Left hindlimb (tissue), 1 donor: ENCODE measurements around the gene CLTB.

Experiments used
- DNase-seq: peaks from one replicate; pipeline ENCODE4 v3.0.0-alpha.2; 2018

The CLTB gene

DNA sequence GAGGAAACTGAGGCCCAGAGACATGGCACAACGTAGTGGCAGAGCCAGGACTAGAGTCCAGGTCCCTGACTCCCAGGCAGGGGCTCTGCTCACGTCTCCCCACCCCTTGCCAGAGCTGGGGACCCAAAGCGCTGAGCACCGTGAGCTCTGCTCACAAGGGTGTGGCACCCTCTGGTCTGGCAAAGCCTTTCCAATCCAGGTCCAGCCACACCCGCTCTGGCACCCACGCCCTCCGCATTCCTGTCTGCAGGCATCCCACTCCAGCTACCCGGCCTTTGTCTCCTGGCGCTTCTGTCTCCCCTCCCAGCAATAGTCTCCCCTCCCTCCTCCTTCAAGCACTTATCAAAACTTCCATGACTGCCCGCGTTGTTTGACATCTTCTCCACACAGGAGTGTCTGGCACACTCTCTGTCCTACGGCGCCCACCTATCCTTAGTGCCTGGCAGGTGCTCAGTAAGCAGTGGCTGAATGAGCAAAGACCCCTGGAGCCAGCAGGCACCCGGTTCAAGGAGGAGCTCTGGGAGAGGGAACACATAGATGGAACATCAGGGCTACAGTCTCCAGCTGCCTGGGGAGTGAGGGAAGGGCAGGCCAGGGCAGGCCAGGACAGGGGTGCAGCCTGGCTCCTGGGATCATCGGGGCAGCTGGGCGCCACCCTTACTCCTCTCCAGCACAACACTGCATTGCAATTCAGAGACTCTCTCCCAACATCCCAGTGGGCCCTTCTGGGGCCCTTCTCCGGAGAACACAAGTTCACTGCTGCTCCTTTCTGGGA, 15.8 kb downstream of the CLTB start:
- no peak for DNase-seq

DNA sequence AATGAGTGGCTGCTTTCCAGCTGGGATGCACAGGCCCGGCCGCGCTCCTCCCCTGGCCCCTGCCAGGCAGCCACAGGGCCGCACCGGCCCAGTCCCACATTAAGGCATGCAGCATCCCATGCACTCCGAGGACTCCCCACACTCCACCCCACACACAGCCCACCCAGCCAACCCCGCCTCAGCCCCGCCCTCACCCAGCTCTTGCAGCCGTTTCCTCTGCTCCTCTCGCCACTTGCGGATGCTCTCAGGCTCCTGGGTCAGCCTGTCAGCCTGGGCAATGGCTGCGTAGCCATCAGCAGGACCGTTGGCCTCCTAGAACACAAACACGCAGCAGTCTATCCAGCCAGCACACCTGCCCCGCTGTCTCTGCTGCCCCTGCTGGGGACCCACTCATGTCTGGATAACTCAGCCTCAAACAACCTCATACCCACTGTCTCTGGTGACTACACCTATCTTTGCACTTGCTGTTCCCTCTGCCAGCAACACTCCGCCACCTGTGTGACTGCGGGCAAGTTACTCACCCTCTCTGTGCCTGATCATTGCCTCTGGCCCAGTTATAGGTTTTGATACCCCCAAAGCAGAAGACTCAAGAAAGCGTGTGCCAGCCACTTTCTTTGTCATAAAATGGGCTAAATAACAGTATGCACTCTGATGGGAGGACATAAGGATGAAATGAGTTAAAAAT, 18.5 kb downstream of the CLTB start:
- no peak for DNase-seq

DNA sequence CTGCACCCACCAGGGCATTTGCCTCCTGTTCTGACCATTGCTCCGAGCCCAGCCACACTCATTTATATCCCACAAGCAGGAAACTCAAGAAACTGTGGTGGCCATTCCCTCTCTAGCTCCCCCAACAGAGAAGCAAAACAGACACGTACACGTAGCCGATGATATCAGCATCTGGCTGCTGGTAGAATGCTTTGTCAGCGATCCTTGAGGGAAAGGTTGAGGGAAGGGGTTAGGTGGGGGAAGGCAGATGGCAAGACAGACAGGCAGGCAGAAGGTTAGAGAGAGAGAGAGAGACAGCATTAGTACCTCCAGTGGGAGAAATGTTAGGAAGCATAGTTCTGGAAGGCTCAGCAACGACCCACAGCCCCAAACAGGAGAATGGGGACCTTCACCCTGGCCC, 20.0 kb downstream of the CLTB start:
- no peak for DNase-seq

DNA sequence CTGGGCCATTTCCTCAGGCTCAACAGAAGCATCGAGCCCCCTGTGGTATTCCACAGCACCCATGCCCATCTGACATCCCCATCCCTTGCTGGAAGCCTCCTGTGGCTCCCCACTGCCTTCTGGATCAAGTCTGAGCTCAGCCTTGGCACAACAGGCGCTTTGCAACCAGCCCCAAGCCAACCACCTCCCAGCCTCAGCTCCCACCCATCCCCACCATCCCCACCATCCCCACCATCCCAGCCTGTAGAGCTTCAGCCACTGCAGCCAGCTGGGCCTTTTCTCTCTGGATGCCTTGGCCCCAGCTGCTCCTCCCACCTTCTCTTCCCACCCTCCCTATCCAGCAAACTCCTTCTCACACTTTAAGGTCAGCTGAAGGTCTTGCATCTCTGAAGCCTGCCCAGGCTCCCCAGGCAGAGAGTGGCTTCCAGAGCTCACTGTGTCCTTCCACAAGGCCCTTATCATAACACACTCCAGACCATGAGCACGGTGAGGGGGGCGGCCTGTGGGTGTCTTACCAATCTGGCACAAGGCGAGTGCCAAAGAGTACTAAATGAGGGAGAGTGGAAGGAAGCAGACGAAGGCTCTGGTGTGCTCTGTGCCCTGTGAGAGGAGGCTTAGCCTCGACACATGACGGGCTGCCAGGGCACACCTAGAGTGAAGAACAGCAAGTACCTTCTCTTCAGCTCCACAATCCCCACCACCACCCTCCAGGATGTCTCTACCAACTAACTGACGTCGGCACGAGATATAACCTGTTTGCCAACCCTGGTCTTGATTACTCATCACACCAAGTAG, 21.3 kb downstream of the CLTB start:
- no peak for DNase-seq

DNA sequence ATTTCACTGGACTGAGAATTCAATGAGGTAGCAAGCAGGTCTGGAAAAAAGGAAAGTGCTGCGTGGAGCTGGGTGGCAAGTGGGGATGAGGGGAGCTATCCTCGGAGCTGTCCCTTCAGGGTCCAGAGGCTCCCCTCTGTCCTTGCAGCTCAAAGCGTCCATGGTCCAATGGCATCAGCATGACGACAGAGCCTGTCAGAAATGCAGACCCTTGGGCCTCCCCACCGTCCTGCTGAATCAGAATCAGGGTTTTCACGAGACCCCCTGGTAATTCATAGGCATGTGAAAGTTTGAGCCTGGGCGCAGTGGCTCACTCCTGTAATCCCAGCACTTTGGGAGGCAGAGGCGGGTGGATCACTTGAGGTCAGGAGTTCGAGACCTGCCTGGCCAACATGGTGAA, 22.2 kb downstream of the CLTB start:
- no peak for DNase-seq

DNA sequence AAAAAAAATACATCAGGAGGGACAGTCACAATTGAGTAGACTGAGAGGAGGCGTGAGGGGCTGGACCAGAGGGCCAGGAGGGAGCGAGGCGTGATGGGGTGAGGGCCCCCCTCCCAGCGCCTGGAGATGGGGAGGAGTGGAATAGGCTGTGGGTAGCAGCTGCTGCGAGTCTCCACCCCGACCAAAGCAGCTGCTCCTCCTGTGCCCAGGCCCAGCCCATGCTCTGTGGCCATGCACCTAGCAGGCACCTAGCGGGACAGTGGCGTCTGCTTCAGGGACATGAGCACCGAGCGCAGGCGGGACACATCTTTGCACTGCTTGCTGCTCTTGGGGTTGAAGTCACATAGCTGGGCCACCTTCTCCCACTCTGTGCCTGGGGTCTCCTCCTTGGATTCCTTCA, 23.8 kb downstream of the CLTB start:
- no peak for DNase-seq

DNA sequence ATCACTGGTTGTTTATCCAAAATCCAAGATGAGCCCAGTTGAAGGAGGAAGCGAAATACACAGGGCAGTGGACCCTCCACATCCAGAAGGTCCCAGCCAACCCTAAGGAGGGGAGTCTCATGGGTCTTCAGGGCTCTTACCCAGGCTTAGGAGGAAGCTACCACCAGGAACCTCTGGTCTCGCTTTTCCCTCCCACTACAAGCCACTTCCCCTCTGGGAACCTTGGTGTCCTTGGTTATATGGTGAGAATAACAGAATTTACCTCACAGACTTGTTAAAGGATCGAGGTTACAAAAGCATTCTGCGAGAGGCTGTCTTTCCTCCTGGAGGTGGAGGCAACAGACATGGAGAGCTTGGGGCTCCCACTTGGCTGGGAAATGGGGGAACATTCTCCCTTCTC, 24.3 kb downstream of the CLTB start:
- DNase-seq: no peak

DNA sequence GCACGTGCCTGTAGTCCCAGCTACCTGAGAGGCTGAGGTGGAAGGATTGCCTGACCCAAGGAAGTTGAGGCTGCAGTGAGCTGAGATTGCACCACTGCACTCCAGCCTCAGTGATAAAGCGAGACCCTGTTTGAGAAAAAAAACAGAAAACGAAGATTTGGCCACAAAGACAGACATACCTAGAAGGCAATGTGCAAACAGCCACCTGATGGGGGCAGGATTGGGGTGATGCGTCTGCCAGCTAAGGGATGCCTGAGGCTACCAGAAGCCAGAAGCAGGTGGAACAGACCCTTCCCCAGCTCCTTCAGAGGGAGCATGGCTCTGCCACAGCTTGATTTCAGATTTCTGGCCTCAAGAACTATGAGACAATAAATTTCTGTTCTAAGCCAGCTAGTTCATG, 24.9 kb downstream of the CLTB start:
- no peak for DNase-seq

DNA sequence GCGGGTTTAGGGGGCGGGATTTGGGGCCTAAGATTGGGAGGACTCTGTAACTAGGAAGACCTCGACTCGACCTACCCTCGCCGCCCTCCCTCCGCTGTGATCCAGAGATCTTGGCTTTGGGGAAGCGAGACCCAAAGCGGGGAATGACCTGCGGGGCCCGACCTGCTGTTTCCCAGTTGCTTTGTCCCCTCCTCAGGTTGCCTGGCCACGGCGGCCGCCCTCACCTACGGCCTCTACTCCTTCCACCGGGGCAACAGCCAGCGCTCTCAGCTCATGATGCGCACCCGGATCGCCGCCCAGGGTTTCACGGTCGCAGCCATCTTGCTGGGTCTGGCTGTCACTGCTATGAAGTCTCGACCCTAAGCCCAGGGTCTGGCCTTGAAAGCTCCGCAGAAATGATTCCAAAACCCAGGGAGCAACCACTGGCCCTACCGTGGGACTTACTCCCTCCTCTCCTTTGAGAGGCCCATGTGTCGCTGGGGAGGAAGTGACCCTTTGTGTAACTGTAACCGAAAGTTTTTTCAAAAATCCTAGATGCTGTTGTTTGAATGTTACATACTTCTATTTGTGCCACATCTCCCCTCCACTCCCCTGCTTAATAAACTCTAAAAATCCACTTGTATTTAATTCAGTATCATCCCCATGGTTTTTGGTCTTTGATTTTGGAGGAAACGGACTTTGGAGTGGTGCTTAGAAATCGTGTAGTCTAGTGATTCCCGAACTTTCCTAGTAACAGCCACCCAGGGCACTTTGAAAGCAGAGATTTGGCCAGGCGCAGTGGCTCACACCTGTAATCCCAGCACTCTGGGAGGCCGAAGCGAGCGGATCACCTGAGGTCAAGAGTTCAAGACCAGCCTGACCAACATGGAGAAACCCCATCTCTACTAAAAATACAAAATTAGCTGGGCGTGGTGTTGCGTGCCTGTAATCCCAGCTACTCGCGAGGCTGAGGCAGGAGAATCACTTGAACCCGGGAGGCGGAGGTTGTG, 26.9 kb downstream of the CLTB start:
- no peak for DNase-seq

DNA sequence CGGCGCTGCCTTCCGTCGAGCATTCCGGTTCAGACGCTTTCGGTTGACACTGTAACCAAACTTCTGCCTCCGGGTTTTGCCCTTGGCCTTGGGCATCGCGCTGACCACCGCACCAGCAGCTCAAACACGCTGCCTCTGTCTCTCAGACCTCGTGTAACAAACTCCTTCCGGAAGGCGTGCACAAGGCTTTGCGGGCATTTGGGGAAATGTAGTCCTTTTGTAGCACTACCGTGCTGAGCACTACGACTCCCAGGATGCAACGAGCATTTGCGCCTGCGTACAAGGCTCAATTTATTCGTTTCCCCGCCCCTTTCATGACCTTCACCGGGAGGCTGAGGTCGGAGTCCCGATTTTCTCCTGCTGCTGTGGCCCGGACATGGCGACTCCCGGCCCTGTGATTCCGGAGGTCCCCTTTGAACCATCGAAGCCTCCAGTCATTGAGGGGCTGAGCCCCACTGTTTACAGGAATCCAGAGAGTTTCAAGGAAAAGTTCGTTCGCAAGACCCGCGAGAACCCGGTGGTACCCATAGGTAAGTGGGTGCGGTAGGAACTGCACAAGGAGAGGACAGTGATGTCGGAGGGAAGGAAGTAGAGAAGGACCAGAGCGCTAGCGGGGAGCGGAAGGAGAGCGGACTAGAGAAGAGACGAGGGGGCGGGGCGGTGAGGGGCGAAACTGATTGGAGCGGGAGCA, 27.8 kb downstream of the CLTB start, which contains the start of the genes HIGD2A and NOP16:
Gene HIGD2A, plus strand, starts transcription at position 308 of the 691 bp plus-strand sequence. Its CDS starts 69 bp downstream, at position 377.
Gene NOP16, minus strand, starts transcription at position 155 of the 691 bp plus-strand sequence. Its CDS starts 59 bp downstream, at position 96.
- peak; percentile 99 for DNase-seq

DNA sequence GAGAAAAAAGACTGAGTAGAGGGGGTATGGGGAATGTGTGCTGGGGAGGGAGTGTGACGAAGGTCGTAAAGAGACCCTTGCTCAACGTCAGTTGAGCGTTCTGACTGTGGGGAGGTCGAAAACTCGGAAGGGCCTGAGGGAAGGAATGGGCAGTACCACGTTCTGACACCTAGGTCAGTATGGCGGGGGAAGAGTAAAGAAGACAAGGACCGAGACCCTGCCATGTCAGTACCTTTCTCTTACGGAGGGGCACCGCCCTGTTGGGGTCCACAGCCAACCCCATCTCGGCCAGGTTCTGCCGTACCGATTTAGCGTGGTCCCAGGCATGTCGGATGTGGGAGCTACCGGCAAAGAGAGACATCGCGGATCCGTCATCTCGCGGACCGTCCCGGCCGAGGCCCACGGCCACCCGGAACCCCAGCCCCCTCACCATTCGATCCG, 28.3 kb downstream of the CLTB start:
- peak; percentile 48 for DNase-seq

DNA sequence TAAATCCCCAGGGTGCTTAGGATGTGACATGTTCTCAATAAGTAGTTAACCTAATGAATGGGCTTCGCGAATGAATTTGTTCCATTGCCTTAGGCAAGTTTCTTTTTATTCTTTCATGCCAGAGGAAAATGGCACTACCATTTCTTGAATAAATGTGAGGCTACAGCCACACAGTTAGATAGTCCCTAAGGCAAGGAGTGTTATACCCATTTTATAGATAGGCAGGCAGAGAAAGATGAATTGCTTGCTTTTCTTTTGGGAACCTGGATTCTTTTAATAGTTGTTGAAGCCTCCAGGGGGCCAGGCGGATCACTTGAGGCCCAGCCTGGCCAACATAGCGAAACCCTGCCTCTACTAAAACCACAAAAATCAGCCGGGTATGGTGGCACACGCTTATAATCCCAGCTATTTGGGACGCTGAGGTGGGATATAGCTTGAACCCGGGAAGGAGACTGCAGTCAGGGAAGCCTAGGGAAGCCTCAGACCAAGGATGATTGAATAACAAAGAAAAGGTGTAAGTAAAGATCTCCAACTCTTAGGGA, 28.9 kb downstream of the CLTB start:
- DNase-seq: no peak

DNA sequence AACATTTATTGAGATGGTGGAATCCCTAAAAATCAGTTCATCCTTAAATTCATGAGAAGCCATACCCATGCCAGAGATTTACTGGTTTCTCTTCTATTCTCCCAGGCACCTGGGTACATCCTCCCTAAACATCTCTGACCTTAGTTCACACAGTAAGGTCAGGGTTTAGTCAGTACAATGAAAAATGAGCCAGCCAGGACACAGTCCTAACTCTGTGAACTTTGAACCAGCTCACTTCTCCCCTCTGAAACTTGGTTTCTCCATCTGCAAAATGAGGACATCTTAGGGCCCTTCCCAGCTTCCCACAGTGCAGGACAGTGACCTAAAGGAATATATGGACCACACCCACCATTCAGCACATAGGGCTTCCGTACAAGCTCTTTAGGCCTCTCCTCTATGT, 29.8 kb downstream of the CLTB start:
- no peak for DNase-seq

DNA sequence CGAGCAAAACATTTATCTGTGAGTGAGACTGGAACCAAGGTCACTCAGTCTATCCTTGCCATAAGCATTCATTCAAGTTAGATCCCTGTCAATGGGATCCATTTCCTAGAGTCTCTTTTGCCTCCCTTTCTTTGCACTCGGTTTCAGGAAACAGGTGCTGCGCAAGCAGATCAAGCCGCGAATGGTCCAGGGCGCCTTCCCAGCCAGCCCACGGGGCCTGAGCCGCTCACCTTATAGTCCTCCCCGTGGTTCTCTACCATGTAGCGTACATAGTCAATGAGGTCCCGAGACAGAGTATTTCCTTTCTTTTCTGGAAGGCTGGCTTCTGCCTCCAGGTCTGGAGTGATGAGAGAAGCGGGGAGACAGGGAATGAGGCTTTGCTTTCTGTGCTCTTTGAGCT, 31.3 kb downstream of the CLTB start:
- DNase-seq: no peak

DNA sequence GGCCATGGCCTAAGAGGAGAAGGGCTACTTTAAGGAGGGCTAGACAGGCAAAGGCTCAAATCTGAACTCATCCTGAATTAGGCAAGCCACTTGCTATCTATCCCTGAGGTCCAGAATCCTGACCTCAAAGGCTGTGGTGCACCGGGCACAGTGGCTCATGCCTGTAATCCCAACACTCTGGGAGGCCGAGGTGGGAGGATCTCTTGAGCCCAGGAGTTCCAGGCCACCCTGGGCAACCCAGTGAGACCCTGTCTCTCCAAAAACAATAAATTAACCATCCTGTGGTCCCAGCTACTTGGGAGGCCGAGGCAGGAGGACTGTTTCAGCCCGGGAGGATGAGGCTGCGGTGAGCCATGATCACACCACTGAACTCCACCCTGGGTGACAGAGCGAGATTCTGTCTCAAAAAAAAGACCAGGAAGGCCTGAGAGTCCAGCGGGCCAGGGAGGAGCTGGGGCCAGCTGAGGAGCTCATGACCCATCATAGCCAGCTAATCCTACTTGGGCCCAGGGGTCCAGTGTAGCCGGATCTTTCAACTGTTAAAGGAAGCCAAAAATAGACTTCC, 31.9 kb downstream of the CLTB start:
- no peak for DNase-seq

DNA sequence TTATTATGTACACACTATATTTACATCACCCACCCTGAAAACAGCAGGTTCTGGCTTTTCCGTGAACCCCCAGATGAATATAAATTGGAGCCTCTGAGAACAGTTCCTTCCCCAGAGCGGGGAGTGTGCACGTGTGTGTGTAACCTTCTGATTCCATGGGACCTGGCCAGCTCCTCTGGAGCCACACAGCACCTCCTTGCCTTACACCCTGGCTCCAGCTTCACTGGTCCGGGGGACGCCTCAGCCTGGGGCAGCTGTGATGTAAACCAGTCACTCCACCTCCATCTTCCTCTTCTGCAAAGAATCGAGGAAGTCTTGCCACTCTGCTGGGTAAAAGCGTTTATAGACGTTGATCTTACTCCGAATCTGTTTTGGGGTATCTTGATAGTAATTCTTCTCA, 32.4 kb downstream of the CLTB start:
- no peak for DNase-seq

DNA sequence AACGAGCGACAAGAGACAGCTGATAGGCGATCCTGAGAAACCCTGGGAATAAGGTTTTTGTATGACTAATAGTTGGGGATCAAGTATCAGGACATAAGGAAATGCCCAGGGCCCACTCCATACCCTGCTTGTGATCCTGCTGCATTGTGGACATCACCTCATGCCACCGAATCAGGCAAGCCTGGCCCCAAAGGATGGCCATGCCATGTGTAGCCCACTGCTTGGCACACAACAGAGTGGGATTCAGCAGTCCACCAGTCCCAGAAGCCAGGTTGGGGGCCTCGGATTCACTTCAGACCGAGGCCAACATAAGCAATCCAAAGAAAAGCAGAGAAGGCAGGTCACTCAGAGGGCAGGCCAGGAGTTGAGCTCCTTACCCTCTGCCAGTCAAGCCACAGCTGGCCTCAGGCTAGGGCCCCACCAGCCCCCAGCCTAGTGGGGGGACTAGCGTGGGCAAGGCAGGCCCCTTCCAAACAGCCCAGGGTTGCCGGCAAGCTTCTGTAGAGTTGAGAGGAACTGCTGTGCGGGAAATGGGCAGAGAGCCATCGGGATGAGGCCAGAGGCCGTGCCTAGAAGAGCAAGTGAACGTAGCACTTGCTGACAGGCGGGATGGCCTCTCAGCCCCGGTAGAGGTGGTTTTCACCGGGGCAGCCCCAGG, 33.0 kb downstream of the CLTB start:
- no peak for DNase-seq

DNA sequence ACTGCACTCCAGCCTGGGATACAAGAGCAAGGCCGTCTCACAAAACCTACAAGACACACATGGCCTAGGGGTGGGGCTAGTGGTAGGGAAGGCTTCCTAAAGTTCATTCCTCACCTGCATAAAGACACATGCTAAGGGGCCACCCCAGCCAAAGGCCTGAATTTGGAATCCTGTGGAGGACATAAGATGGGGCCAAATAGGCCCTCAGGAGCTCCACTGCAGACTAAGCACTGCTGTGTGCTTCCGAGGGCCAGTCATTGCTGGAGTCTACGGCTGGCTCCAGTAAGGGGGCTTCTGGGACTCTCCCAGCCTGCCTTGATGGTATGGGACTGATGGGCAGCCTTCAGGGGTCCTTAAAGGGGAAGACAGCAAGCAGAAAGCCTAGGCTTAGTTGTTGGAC, 33.6 kb downstream of the CLTB start:
- DNase-seq: no peak

DNA sequence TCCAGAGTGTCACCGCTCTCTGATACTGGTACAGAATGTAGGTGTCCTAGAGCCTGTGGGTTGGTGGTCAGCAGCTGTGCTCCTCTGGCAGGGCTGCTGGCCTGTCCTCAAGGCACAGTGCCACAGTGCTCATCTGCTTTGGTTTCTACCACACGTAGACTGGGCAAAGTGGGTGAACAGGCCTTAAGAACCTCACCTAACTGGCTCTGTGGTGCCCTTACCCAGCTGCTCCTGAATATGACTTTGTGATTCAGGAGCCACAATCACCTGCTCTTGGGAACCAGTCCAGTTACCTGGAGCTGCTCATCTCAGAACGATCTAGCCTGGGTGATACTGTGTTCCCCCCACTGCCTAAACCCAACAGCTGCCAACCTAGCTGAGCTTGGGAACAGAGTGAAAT, 34.4 kb downstream of the CLTB start:
- DNase-seq: no peak

DNA sequence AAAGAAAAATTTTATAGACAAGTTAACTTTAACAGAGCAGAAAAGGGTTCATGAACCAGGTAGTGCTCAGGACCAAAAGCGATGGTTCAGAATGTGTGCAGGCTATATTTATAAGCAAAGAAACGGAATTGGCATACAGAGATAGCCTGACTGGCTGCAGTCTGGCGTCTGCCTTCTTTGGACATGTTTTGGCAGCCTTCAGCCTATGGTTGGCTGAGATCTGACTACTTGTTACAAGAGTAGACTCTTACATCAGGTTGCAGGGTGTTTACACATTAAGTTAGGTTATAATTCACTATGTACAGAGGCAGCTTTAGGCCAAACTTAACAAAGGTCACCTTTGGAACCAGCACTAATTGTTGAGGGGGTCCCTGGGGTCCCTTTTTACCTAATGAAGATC, 34.9 kb downstream of the CLTB start:
- DNase-seq: no peak
